Measurements from ENCODE around the gene SIL1.
"Not testable (repeated sequence)": the region's sequence is repeated elsewhere in the genome, so short reads cannot be mapped to it uniquely, and the experiment has no call there.

SIL1 gene

GRCh38 chr5:139138809-139139208 is 59.4 kb downstream of the SIL1 start:
- ATAC-seq = no peak

DNA sequence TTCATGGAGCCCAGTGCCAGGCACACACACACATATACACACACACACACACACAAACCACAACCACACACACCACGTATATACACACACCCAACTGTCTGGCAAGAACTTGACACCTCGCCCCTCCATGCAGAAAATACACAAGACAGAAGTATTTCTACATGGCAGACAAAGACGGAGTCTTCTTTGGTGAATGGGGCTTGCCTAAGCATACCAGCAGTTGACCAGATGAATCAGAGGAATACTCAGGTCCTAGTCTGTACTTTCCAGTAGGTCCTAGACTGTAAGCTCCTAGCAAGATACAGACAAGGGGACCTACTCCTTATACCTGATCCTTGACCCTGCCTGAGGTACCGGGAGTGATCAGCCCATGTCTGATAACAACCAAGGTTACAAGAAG is 60.1 kb downstream of the SIL1 start:
- no peak for ATAC-seq

DNA sequence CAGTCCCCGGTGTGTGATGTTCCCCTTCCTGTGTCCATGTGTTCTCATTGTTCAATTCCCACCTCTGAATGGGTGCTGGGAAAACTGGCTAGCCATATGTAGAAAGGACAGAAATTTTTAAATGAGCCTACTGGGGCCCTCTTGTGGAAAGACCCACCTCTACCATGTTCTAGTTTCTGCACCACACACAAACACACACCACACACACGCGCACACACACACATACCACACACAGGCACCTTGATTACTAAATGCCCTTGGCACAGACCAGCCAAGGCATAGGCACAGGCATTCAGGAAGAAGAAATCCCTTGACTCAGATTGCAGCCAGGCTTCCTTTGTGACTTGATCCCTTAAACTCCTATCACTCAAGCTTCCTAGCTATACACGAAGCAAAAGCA is 60.5 kb downstream of the SIL1 start:
- ATAC-seq = no peak

- ATAC-seq = no peak
Observed at GRCh38 chr5:139134906-139135305, 63.3 kb downstream of the SIL1 start.

GRCh38 chr5:139133282-139133681 is 64.9 kb downstream of the SIL1 start:
- no peak for ATAC-seq

DNA sequence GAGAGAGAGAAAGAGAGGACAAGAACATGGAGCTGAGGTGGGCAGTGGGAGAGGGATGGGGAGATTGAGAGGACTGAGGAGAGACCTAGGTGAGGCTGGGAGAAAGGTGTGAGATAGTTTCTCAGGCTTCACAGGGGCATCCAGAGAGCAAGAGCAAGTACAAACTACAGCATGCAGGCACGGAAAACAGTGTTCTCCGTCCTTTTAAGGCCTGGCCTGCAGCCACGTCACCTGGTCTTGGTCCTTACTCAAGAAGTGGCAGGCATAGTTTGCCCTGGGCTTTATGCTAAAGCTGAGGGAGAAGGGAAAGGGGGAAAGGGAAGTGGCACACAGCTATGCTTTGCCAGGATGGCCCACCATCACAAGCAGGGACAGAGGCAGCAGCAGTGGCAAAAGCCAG is 65.7 kb downstream of the SIL1 start:
- no peak for ATAC-seq

DNA sequence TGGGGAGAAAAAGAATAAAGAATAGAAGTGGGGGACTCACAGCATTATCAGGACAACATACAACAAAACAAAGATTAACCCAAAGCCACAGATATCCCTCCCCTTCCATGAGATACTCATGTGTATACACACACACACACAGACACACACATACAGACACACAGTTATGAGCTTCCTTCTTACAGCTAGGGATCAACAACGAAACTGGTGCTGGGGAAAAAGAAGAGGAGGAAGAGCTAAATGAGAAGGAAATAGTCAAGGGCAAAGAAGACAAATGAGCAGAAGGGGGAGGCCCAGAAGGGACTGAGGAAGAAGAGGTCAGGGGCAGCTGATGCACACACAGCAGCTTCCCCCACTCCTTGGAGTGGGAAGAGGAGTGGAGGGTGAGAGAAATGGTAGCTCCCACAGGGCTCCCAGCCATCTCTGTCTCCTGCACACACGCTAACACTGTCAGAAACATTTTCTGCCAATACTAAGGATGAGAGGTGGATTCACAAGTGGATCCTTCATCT is 66.2 kb downstream of the SIL1 start:
- no peak for ATAC-seq

GRCh38 chr5:139131465-139131864 is 66.7 kb downstream of the SIL1 start:
- ATAC-seq = no peak

- no peak for ATAC-seq
Observed at GRCh38 chr5:139131062-139131461, 67.1 kb downstream of the SIL1 start.

- ATAC-seq = no peak
Observed at GRCh38 chr5:139130214-139130613, 68.0 kb downstream of the SIL1 start.

- ATAC-seq = no peak
Observed at GRCh38 chr5:139126711-139127111, 71.5 kb downstream of the SIL1 start.

DNA sequence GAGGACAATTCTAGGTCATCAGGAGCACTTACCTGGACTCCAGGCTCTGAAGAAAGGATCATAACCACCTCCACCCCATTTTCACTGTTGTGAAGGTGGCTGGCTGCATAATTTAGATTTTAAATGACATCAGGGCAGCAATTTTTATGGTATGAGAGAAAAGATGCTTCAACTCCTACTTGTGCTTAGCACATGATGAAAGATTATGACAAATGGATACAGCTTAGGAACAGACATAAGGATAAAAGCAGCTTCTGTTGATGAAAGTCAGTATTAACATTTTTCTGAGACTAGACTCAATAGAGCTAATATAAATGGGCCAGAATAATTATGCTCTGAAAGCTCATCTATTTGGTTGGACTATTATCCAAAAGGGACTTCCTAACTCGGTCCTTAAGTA is 72.2 kb downstream of the SIL1 start:
- ATAC-seq = no peak

GRCh38 chr5:139124774-139125520 is 73.2 kb downstream of the SIL1 start:
- ATAC-seq = no peak

GRCh38 chr5:139121120-139121519 is 77.0 kb downstream of the SIL1 start:
- no peak for ATAC-seq

DNA sequence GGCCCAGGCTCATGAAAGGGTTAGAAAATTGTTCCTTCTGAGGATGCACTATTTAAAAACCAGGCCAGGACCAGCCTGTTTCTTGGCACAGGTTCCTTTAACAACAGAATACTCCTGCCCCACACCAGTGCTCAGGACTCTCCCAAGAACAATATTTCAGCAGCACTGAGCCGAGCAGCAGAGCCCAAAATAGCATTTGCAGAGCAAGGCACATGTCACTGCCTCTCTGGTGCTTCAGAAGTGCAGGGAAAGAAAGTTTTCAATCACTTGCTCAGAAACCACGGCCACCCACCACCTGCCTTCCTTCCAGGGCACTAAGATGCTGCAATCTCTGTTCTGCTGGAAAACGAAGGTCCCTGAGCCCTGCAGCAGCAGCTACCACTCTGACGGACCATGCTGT is 77.6 kb downstream of the SIL1 start:
- no peak for ATAC-seq

DNA sequence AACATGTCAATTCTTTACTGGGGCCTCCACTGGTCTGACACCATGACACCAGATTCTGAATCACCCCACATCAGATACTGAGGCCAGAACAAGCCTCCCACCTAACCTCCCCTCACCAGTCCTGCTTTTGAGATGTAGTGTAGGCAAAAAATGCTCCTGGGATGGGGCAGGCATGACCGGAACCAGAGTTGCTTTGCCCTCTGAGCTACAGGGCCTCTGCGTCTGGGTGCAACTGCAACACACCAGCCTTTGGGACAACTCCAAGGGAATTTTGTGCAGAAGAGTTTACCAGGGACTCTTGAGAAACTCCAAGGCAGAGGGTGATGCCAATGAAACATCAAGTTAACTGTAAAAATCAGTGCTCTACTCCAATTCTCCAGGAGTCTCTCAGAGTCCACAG is 79.4 kb downstream of the SIL1 start:
- ATAC-seq = no peak

DNA sequence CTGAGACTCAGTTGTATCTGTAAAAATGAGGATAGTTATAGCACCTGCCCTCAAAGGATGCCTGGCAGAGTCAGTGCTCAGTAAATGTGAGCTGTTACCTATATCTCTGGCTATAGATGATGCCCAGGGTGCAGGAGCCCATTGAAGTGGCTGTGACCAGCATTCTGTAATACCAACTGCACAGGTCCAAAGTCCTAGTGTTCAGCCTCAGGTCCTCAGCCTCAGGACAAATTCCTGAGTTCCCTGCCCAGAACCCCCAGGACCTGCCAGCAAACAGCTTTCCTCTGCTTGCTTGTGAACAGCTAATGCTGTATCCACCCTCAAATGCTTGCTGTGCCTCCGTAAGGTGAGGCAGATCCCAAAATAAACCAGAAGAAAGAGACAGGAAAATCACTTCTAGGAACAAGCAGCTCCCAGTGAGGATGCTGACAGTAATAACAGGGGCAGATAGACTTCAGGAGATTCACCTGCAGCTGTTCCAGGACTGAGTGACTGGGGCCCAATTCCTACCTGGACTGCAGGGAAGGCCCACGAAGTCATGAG is 80.8 kb downstream of the SIL1 start:
- ATAC-seq = no peak

- ATAC-seq = no peak
Observed at GRCh38 chr5:139116100-139116655, 82.0 kb downstream of the SIL1 start.

- no peak for ATAC-seq
Observed at GRCh38 chr5:139113892-139114291, 84.3 kb downstream of the SIL1 start.

DNA sequence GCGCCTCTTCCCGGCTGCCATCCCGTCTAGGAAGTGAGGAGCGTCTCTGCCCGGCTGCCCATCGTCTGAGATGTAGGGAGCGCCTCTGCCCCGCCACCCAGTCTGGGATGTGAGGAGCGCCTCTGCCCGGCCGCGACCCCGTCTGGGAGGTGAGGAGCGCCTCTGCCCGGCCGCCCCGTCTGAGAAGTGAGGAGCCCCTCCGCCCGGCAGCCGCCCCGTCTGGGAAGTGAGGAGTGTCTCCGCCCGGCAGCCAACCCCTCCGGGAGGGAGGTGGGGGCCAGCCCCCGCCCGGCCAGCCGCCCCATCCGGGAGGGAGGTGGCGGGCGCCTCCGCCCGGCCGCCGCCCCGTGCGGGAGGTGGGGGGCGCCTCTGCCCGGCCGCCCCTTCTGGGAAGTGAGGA is 85.8 kb downstream of the SIL1 start:
- ATAC-seq = not testable (repeated sequence)

GRCh38 chr5:139110526-139111168 is 87.5 kb downstream of the SIL1 start:
- ATAC-seq = no peak

- no peak for ATAC-seq
Observed at GRCh38 chr5:139108063-139108824, 89.9 kb downstream of the SIL1 start.

DNA sequence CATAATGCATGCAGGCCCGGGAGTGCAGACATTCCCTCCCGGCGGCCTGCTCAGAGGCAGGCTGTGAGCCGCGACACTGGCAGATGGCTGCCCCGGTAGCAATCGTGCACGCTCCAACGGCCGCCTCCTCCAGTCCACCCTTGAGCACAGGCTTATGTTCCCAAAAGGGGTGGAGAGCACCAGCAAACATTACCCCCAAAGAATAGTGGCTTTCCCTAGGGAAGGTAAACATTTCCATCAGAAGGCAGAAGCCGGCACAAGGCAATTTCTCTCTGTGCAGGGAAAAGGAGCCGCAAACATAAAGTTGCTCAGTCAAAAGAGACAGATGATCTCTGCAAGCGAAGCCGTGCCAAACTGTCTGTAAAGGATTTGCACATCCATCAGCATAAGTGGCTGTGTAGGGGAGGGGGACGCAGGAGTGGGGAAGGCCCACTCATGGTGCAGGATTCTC is 92.5 kb downstream of the SIL1 start:
- ATAC-seq = no peak
